ENCODE measurements around the gene ACTR2.

The ACTR2 gene

DNA sequence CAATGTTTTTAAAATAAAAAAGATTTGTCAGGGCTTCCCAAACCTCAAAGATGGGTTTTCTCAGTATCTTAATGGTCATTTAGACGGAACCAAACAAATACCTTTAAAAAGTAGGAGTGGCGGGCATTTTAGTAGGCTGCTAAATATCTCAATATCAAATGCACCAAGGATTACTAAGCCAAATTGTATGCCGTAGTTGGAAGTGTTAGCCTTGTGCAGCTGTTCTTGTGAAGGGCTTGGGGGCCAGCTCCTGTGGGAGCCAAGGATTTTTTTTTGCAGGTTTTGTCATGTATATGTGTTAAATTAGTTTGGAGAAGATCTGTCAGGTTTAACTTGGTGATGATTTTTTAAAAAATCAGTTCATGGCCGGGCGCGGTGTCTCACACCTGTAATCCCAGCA is 52.1 kb downstream of the ACTR2 start:
- TF ChIP-seq, protein P1, sequence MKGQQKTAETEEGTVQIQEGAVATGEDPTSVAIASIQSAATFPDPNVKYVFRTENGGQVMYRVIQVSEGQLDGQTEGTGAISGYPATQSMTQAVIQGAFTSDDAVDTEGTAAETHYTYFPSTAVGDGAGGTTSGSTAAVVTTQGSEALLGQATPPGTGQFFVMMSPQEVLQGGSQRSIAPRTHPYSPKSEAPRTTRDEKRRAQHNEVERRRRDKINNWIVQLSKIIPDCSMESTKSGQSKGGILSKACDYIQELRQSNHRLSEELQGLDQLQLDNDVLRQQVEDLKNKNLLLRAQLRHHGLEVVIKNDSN (IDR thresholded peaks at IDR 0.05) = no peak
- TF ChIP-seq RAD21 (IDR thresholded peaks at IDR 0.05; ENCODE audit: low read depth) = no peak
- no peak for TF ChIP-seq TCF12 (IDR thresholded peaks at IDR 0.05; ENCODE audit: low read depth)
- TF ChIP-seq TEAD4 (IDR thresholded peaks at IDR 0.05) = no peak
- TF ChIP-seq, protein P2, sequence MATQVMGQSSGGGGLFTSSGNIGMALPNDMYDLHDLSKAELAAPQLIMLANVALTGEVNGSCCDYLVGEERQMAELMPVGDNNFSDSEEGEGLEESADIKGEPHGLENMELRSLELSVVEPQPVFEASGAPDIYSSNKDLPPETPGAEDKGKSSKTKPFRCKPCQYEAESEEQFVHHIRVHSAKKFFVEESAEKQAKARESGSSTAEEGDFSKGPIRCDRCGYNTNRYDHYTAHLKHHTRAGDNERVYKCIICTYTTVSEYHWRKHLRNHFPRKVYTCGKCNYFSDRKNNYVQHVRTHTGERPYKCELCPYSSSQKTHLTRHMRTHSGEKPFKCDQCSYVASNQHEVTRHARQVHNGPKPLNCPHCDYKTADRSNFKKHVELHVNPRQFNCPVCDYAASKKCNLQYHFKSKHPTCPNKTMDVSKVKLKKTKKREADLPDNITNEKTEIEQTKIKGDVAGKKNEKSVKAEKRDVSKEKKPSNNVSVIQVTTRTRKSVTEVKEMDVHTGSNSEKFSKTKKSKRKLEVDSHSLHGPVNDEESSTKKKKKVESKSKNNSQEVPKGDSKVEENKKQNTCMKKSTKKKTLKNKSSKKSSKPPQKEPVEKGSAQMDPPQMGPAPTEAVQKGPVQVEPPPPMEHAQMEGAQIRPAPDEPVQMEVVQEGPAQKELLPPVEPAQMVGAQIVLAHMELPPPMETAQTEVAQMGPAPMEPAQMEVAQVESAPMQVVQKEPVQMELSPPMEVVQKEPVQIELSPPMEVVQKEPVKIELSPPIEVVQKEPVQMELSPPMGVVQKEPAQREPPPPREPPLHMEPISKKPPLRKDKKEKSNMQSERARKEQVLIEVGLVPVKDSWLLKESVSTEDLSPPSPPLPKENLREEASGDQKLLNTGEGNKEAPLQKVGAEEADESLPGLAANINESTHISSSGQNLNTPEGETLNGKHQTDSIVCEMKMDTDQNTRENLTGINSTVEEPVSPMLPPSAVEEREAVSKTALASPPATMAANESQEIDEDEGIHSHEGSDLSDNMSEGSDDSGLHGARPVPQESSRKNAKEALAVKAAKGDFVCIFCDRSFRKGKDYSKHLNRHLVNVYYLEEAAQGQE (IDR thresholded peaks at IDR 0.05; ENCODE audit: low read depth) = no peak
- no peak for TF ChIP-seq EP300 (IDR thresholded peaks at IDR 0.05; ENCODE audit: borderline replicate concordance)
- no peak for TF ChIP-seq FOXM1 (IDR thresholded peaks at IDR 0.05; ENCODE audit: borderline replicate concordance, low read depth)
- TF ChIP-seq EGR1 (IDR thresholded peaks at IDR 0.05) = no peak
- TF ChIP-seq, protein P3, sequence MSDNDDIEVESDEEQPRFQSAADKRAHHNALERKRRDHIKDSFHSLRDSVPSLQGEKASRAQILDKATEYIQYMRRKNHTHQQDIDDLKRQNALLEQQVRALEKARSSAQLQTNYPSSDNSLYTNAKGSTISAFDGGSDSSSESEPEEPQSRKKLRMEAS (IDR thresholded peaks at IDR 0.05) = no peak
- no peak for TF ChIP-seq NFIC (IDR thresholded peaks at IDR 0.05)
- TF ChIP-seq YY1 (IDR thresholded peaks at IDR 0.05; ENCODE audit: low read depth) = no peak
- no peak for TF ChIP-seq CREB1 (IDR thresholded peaks at IDR 0.05; ENCODE audit: low read depth)
- no peak for TF ChIP-seq CEBPB (IDR thresholded peaks at IDR 0.05)
- no peak for TF ChIP-seq ZBTB7A (IDR thresholded peaks at IDR 0.05; ENCODE audit: low read depth)
- no peak for TF ChIP-seq TAF1 (IDR thresholded peaks at IDR 0.05; ENCODE audit: low read depth)

DNA sequence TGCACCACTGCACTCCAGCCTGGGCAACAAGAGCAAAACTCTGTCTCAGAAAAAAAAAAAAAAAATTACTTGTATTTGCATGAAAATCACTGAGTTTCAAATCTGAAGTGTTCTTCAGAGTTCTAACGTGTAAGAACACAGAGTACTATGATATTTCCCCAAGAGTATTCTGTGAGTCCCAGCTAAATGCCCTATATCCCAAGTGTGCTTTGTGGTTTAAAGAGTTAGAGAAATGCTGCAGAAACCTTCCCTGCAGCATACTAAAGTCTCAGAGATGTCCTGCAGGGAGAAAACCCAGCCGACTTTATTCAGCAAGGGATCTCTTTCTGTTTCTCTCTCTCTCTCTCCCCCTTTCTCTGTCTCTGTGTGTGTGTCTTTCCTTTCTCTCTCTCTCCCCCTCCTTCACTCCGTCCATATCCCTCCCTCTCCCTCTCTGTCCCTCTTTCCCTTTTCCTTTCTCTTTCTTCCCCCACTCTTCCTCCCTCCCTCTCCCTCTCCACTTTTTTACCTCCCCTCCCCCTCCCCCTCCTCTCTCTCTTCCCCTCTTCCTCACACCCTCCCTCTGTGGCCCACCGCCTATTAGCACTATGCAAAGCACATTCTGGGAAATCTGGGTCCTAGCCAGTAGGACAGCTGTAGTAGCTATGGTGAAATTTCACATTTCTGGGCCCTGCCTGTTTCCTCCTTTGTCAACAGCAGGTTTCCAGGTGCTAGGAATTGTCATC is 54.2 kb downstream of the ACTR2 start:
- no peak for TF ChIP-seq FOXM1 (IDR thresholded peaks at IDR 0.05; ENCODE audit: borderline replicate concordance, low read depth)
- TF ChIP-seq, protein P1 (IDR thresholded peaks at IDR 0.05) = no peak

DNA sequence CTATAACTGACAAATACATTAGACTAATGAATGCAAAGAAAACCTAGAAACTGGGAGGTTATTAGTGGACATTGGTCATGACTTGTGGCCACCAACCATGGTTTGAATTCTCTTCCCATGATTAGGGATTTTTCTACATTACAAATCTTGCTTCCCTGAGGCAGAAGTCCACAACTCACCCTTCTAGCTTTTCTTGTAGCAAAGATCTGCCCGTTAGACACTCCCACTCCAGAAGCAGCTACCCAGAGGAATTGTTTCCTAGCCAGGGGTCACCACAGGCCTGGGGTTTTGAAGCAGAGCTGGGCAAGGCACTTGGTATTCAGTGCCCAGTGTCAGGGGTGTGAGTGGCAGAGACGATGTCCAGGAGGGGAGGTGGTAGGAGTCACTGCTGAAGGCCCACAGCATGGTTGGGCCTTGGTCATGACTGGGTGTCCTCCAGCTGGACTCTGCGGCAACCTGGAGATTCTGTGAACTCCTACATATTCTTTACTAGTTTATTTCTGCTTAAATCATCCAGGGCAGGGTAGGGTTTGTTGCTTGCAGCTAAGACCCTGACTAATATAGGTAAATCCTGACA is 54.9 kb downstream of the ACTR2 start:
- TF ChIP-seq ZBTB7A (IDR thresholded peaks at IDR 0.05; ENCODE audit: low read depth) (no peak), CEBPB (IDR thresholded peaks at IDR 0.05) (no peak), TEAD4 (IDR thresholded peaks at IDR 0.05) (no peak), YY1 (IDR thresholded peaks at IDR 0.05; ENCODE audit: low read depth) (no peak), FOXM1 (IDR thresholded peaks at IDR 0.05; ENCODE audit: borderline replicate concordance, low read depth) (no peak), TAF1 (IDR thresholded peaks at IDR 0.05; ENCODE audit: low read depth) (no peak), TCF12 (IDR thresholded peaks at IDR 0.05; ENCODE audit: low read depth) (no peak), RAD21 (IDR thresholded peaks at IDR 0.05; ENCODE audit: low read depth) (no peak), NFIC (IDR thresholded peaks at IDR 0.05) (no peak), CREB1 (IDR thresholded peaks at IDR 0.05; ENCODE audit: low read depth) (no peak), EP300 (IDR thresholded peaks at IDR 0.05; ENCODE audit: borderline replicate concordance) (no peak), EGR1 (IDR thresholded peaks at IDR 0.05) (no peak)
- TF ChIP-seq, protein P3 (IDR thresholded peaks at IDR 0.05) = no peak
- TF ChIP-seq, protein P2 (IDR thresholded peaks at IDR 0.05; ENCODE audit: low read depth) = no peak
- TF ChIP-seq, protein P1 (IDR thresholded peaks at IDR 0.05) = no peak

DNA sequence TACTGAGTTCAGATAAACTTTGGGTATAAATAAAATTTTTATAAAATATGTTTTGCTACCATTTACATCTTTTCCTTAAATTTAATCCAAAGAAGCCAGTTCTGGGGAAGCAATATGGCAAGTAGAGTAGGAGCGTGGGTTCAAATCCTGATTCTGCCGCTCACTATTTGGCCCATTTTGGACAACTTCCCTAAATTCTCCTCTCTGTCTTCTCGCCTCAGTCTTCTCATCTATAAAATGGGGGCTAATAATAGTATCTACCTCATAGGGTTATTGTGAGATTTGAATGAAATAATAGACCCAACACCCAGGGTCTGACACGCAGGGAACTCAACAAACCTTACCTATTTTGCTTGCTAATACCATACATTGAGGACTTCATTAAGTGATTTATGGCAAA is 59.7 kb downstream of the ACTR2 start:
- TF ChIP-seq TAF1 (IDR thresholded peaks at IDR 0.05; ENCODE audit: low read depth) = no peak
- no peak for TF ChIP-seq YY1 (IDR thresholded peaks at IDR 0.05; ENCODE audit: low read depth)
- no peak for TF ChIP-seq EGR1 (IDR thresholded peaks at IDR 0.05)
- no peak for TF ChIP-seq TCF12 (IDR thresholded peaks at IDR 0.05; ENCODE audit: low read depth)
- TF ChIP-seq RAD21 (IDR thresholded peaks at IDR 0.05; ENCODE audit: low read depth) = no peak
- TF ChIP-seq, protein P3 (IDR thresholded peaks at IDR 0.05) = no peak
- no peak for TF ChIP-seq ZBTB7A (IDR thresholded peaks at IDR 0.05; ENCODE audit: low read depth)
- TF ChIP-seq, protein P2 (IDR thresholded peaks at IDR 0.05; ENCODE audit: low read depth) = no peak
- no peak for TF ChIP-seq CEBPB (IDR thresholded peaks at IDR 0.05)
- no peak for TF ChIP-seq NFIC (IDR thresholded peaks at IDR 0.05)
- TF ChIP-seq, protein P1 (IDR thresholded peaks at IDR 0.05) = no peak
- TF ChIP-seq CREB1 (IDR thresholded peaks at IDR 0.05; ENCODE audit: low read depth) = no peak
- no peak for TF ChIP-seq FOXM1 (IDR thresholded peaks at IDR 0.05; ENCODE audit: borderline replicate concordance, low read depth)
- TF ChIP-seq EP300 (IDR thresholded peaks at IDR 0.05; ENCODE audit: borderline replicate concordance) = no peak
- TF ChIP-seq TEAD4 (IDR thresholded peaks at IDR 0.05) = no peak
